Parathyroid adenoma (tissue), 2 donors: ENCODE measurements around the gene PTPRQ.

Experiments
- H2AFZ ChIP-seq: fragments of 300-600 bp; sonication (generic); one replicate; pipeline ENCODE4 v1.7.0; 2017; ENCODE audit warnings: antibody characterized with exemption, mild to moderate bottlenecking
- H3K27ac ChIP-seq: fragments of 300-600 bp; sonication (generic); one replicate; pipeline ENCODE4 v1.7.0; 2017
- H3K27me3 ChIP-seq: fragments of 300-600 bp; sonication (generic); one replicate; pipeline ENCODE4 v1.7.0; 2017; ENCODE audit warnings: low read length; ENCODE audit not compliant: control insufficient read depth, insufficient read depth
- H3K36me3 ChIP-seq: fragments of 300-600 bp; sonication (generic); one replicate; pipeline ENCODE4 v1.7.0; 2017; ENCODE audit warnings: low read length; ENCODE audit not compliant: control insufficient read depth, insufficient read depth
- H3K4me1 ChIP-seq: fragments of 300-600 bp; sonication (generic); one replicate; pipeline ENCODE4 v1.7.0; 2017; ENCODE audit warnings: control low read depth
- H3K4me2 ChIP-seq: fragments of 300-600 bp; sonication (generic); one replicate; pipeline ENCODE4 v1.7.0; 2017; ENCODE audit warnings: low read length
- H3K4me3 ChIP-seq: fragments of 300-600 bp; sonication (generic); one replicate; pipeline ENCODE4 v1.7.0; 2017; ENCODE audit warnings: low read depth, low read length
- H3K79me2 ChIP-seq: fragments of 300-600 bp; sonication (generic); one replicate; pipeline ENCODE4 v1.7.0; 2017; ENCODE audit warnings: control low read depth
- H3K9ac ChIP-seq: fragments of 300-600 bp; sonication (generic); one replicate; pipeline ENCODE4 v1.7.0; 2017; ENCODE audit warnings: mild to moderate bottlenecking
- H3K9me3 ChIP-seq: fragments of 300-600 bp; sonication (generic); one replicate; pipeline ENCODE4 v1.7.0; 2017; ENCODE audit warnings: low read length; ENCODE audit not compliant: control insufficient read depth
- CTCF ChIP-seq: fragments of 300-600 bp; sonication (generic); IDR thresholded peaks from one replicate; pipeline ENCODE4 v1.7.0; 2017; ENCODE audit warnings: antibody characterized with exemption, mild to moderate bottlenecking
- donor health status: primary hyperparathyroidism.

PTPRQ gene

GRCh38 chr12:80708259-80708974, 264.4 kb downstream of the PTPRQ start:
- Histone ChIP-seq H3K9ac (no peak overlapping the region), H3K27ac (no peak overlapping the region), H3K36me3 (no peaks in the 10 kb centered on the region), H3K79me2 (no peaks in the 10 kb centered on the region), H3K4me3 (no peak overlapping the region), H3K27me3 (no peaks in the 10 kb centered on the region), H3K4me2 (no peak overlapping the region), H2AFZ (no peak overlapping the region), H3K9me3 (no peaks in the 10 kb centered on the region), H3K4me1 (no peaks in the 10 kb centered on the region)
- no peak for TF ChIP-seq CTCF

GRCh38 chr12:80708975-80709328, 264.9 kb downstream of the PTPRQ start:
- no peak overlapping the region for H3K4me3 ChIP-seq

GRCh38 chr12:80709811-80710726, 266.0 kb downstream of the PTPRQ start:
- Histone ChIP-seq H3K4me2 (no peak overlapping the region), H3K27ac (no peak overlapping the region), H3K79me2 (no peaks in the 10 kb centered on the region), H3K36me3 (no peaks in the 10 kb centered on the region), H3K9me3 (no peaks in the 10 kb centered on the region), H3K4me3 (no peak overlapping the region), H2AFZ (no peak overlapping the region), H3K27me3 (no peaks in the 10 kb centered on the region), H3K4me1 (no peaks in the 10 kb centered on the region), H3K9ac (no peak overlapping the region)
- peak; percentile 20 for TF ChIP-seq CTCF

More at GRCh38 chr12:80708975-80709328, 264.9 kb downstream of the PTPRQ start:
- H3K36me3 ChIP-seq = no peaks in the 10 kb centered on the region
- H3K27me3 ChIP-seq = no peaks in the 10 kb centered on the region
- TF ChIP-seq CTCF = no peak
- H3K27ac ChIP-seq = no peak overlapping the region
- H3K79me2 ChIP-seq = no peaks in the 10 kb centered on the region
- H3K9ac ChIP-seq = no peak overlapping the region
- H3K4me2 ChIP-seq = no peak overlapping the region
- no peaks in the 10 kb centered on the region for H3K4me1 ChIP-seq
- no peaks in the 10 kb centered on the region for H3K9me3 ChIP-seq
- H2AFZ ChIP-seq = no peak overlapping the region

GRCh38 chr12:80710727-80711449, 266.9 kb downstream of the PTPRQ start:
- Histone ChIP-seq H3K27me3 (no peaks in the 10 kb centered on the region), H3K9ac (no peak overlapping the region), H3K27ac (no peak overlapping the region), H3K4me1 (no peaks in the 10 kb centered on the region), H3K36me3 (no peaks in the 10 kb centered on the region), H3K9me3 (no peaks in the 10 kb centered on the region), H3K4me3 (no peak overlapping the region), H3K79me2 (no peaks in the 10 kb centered on the region), H2AFZ (no peak overlapping the region), H3K4me2 (no peak overlapping the region)
- TF ChIP-seq CTCF = no peak
